HEK293 (cell line): Measurements from ENCODE around the gene PLEKHA7.

Experiments
- CTCF ChIP-seq: fragments of 450-650 bp; formaldehyde crosslinking; IDR thresholded peaks from 2 replicates; pipeline ENCODE4 v1.5.1; 2016; ENCODE audit warnings: missing biosample characterization, missing genetic modification characterization
- HIC1 ChIP-seq: fragments of 450-650 bp; formaldehyde crosslinking; IDR thresholded peaks from 2 replicates; pipeline ENCODE4 v1.5.1; 2016; ENCODE audit warnings: missing biosample characterization, missing genetic modification characterization
- HOXA7 ChIP-seq: sonication (generic); formaldehyde crosslinking; IDR thresholded peaks from 2 replicates; pipeline ENCODE4 v1.8.1; 2022; ENCODE audit warnings: missing genetic modification reagents, borderline replicate concordance
- MEIS1 ChIP-seq: sonication (generic); formaldehyde crosslinking; IDR thresholded peaks from 2 replicates; pipeline ENCODE4 v1.8.1; 2022; ENCODE audit warnings: missing genetic modification reagents, mild to moderate bottlenecking, borderline replicate concordance
- RBAK ChIP-seq: fragments of 450-650 bp; formaldehyde crosslinking; IDR thresholded peaks from 2 replicates; pipeline ENCODE4 v1.5.1; 2016; ENCODE audit warnings: missing biosample characterization, missing genetic modification characterization
- ZNF121 ChIP-seq: fragments of 450-650 bp; formaldehyde crosslinking; IDR thresholded peaks from 2 replicates; pipeline ENCODE4 v1.5.1; 2016; ENCODE audit warnings: missing biosample characterization, missing genetic modification characterization
- ZNF362 ChIP-seq: fragments of 450-650 bp; formaldehyde crosslinking; IDR thresholded peaks from 2 replicates; pipeline ENCODE4 v1.5.1; 2016; ENCODE audit warnings: missing biosample characterization, missing genetic modification characterization

- TF ChIP-seq CTCF (tag by site-specific recombination) (no peak), MEIS1 (CRISPR knock-in tag) (no peak), HOXA7 (CRISPR knock-in tag) (no peak), RBAK (tag by site-specific recombination) (no peak), ZNF121 (tag by site-specific recombination) (no peak), HIC1 (tag by site-specific recombination) (no peak), ZNF362 (tag by site-specific recombination) (no peak)
Measured at GRCh38 chr11:16867097-16867496, 147.1 kb downstream of the PLEKHA7 start.
